IMR-90 (cell line): ENCODE results near the gene SLC9A9. TPM values are rescaled to one million over a fixed set of nuclear protein-coding genes. Genes with fewer than 3 reads are reported as not detected.

Experiments
- ATAC-seq: fragments of 200-7000 bp; cut with Tn5 transposase; 2 replicates; pipeline ENCODE4 v1.9.1; 2020; ENCODE audit warnings: low read depth, mild to moderate bottlenecking, moderate library complexity
- BruUV-seq: library from RNA; stranded (reverse); fragments of 400-500 nt; replicated peaks from 2 replicates; lab custom pipeline; 2021; lab: Mats Ljungman, UMichigan
- CTCF ChIA-PET: fragments of 300-600 bp; formaldehyde crosslinking; extraction: SDS; loops from one replicate; lab custom pipeline; 2021; ENCODE audit warnings: antibody characterized with exemption; lab: Yijun Ruan, JAX
- POLR2A ChIA-PET: fragments of 300-600 bp; sonication (Branson Sonifier 250); formaldehyde crosslinking; loops from one replicate; lab custom pipeline; 2022; ENCODE audit warnings: antibody characterized with exemption; ENCODE audit not compliant: unreplicated experiment; lab: Charles Lee
- DNase-seq: peaks from one replicate; pipeline ENCODE4 v3.0.0; 2013
- H2AFZ ChIP-seq: replicated peaks from 2 replicates; pipeline ENCODE3; 2013; ENCODE audit warnings: low read length, mild to moderate bottlenecking; ENCODE audit not compliant: poor library complexity
- H2AK5ac ChIP-seq: 2 replicates; pipeline ENCODE4 v1.6.1; 2013; ENCODE audit warnings: low read depth, low read length, inconsistent platforms
- H2AK9ac ChIP-seq: replicated peaks from 2 replicates; pipeline ENCODE3; 2013; ENCODE audit warnings: mild to moderate bottlenecking, low read depth, low read length, moderate library complexity; ENCODE audit not compliant: poor library complexity
- H2BK120ac ChIP-seq: 2 replicates; pipeline ENCODE4 v1.6.1; 2013; ENCODE audit warnings: low read depth, low read length, inconsistent platforms
- H2BK15ac ChIP-seq: 3 replicates; pipeline ENCODE4 v1.6.1; 2013; ENCODE audit warnings: low read depth, low read length, inconsistent platforms
- H2BK20ac ChIP-seq: 2 replicates; pipeline ENCODE4 v1.6.1; 2013; ENCODE audit warnings: low read depth, mild to moderate bottlenecking, inconsistent platforms, low read length, moderate library complexity
- H2BK5ac ChIP-seq: 2 replicates; pipeline ENCODE4 v1.6.1; 2013; ENCODE audit warnings: mild to moderate bottlenecking, low read depth, low read length, inconsistent platforms; ENCODE audit not compliant: poor library complexity, severe bottlenecking
- H3K14ac ChIP-seq: replicated peaks from 2 replicates; pipeline ENCODE4 v1.6.1; 2013; ENCODE audit warnings: low read depth, low read length, inconsistent platforms
- H3K18ac ChIP-seq: 2 replicates; pipeline ENCODE4 v1.6.1; 2013; ENCODE audit warnings: low read depth, low read length, control low read depth
- H3K23ac ChIP-seq: 2 replicates; pipeline ENCODE4 v1.6.1; 2013; ENCODE audit warnings: low read depth, low read length, inconsistent platforms
- H3K27ac ChIP-seq: 2 replicates; pipeline ENCODE4 v1.5.1; 2013; ENCODE audit warnings: mild to moderate bottlenecking, control low read depth, low read length; ENCODE audit not compliant: insufficient read depth
- H3K27me3 ChIP-seq: 2 replicates; pipeline ENCODE4 v1.6.1; 2013; ENCODE audit warnings: low read length; ENCODE audit not compliant: control insufficient read depth, insufficient read depth
- H3K36me3 ChIP-seq: 2 replicates; pipeline ENCODE4 v1.6.1; 2013; ENCODE audit warnings: low read length, mixed read lengths; ENCODE audit not compliant: control insufficient read depth, insufficient read depth
- H3K4ac ChIP-seq: 2 replicates; pipeline ENCODE4 v1.6.1; 2013; ENCODE audit warnings: low read depth, low read length, inconsistent platforms
- H3K4me1 ChIP-seq: 2 replicates; pipeline ENCODE4 v1.6.1; 2013; ENCODE audit warnings: low read length, mixed read lengths; ENCODE audit not compliant: control insufficient read depth, insufficient read depth
- H3K4me2 ChIP-seq: 2 replicates; pipeline ENCODE4 v1.6.1; 2013; ENCODE audit warnings: low read depth, mild to moderate bottlenecking, control low read depth, low read length, moderate library complexity
- H3K4me3 ChIP-seq: 2 replicates; pipeline ENCODE4 v1.5.1; 2013; ENCODE audit warnings: low read depth, mild to moderate bottlenecking, control low read depth, low read length, moderate library complexity; ENCODE audit not compliant: insufficient read depth
- H3K56ac ChIP-seq: 2 replicates; pipeline ENCODE4 v1.6.1; 2013; ENCODE audit warnings: low read length, inconsistent platforms; ENCODE audit not compliant: insufficient read depth; ENCODE audit errors: extremely low read depth
- H3K79me1 ChIP-seq, 2 experiments: 2 replicates each; pipeline ENCODE4 v1.6.1; 2013; ENCODE audit warnings: low read length in 2 of 2, inconsistent platforms in 1 of 2, low read depth in 1 of 2
- H3K9ac ChIP-seq: 2 replicates; pipeline ENCODE4 v1.6.1; 2013; ENCODE audit warnings: low read depth, low read length, control low read depth
- H3K9me1 ChIP-seq: 2 replicates; pipeline ENCODE4 v1.6.1; 2013; ENCODE audit warnings: low read length, inconsistent platforms; ENCODE audit not compliant: insufficient read depth
- H3K9me3 ChIP-seq: 2 replicates; pipeline ENCODE4 v1.6.1; 2013; ENCODE audit warnings: low read length; ENCODE audit not compliant: control insufficient read depth, insufficient read depth
- H4K20me1 ChIP-seq: 2 replicates; pipeline ENCODE4 v1.6.1; 2013; ENCODE audit warnings: low read length, inconsistent platforms; ENCODE audit not compliant: insufficient read depth
- H4K5ac ChIP-seq: 2 replicates; pipeline ENCODE4 v1.6.1; 2013; ENCODE audit warnings: mild to moderate bottlenecking, low read depth, low read length, control low read depth
- H4K8ac ChIP-seq, 2 experiments: 2 replicates each; pipeline ENCODE4 v1.6.1; 2013; ENCODE audit warnings: low read depth in 2 of 2, low read length in 2 of 2, control low read depth in 1 of 2, inconsistent platforms in 1 of 2
- H4K91ac ChIP-seq: 2 replicates; pipeline ENCODE4 v1.6.1; 2013; ENCODE audit warnings: low read depth, low read length, inconsistent platforms; ENCODE audit not compliant: insufficient read depth
- BHLHE40 ChIP-seq: fragments of 150-350 bp; IDR thresholded peaks from 2 replicates; pipeline ENCODE4 v1.6.1; 2016; ENCODE audit warnings: mild to moderate bottlenecking, low read depth, low read length
- CTCF ChIP-seq: conservative IDR thresholded peaks from 2 replicates; pipeline ENCODE4 v1.5.1; 2012; ENCODE audit warnings: mild to moderate bottlenecking, low read depth, low read length, improper control_type of control experiment
- ELK1 ChIP-seq: fragments of 150-350 bp; IDR thresholded peaks from 2 replicates; pipeline ENCODE4 v1.6.1; 2016; ENCODE audit warnings: low read depth, mild to moderate bottlenecking, low read length, moderate library complexity, borderline replicate concordance
- FOS ChIP-seq: fragments of 150-350 bp; IDR thresholded peaks from 2 replicates; pipeline ENCODE4 v1.6.1; 2016; ENCODE audit warnings: low read depth, low read length
- MAFK ChIP-seq: IDR thresholded peaks from 2 replicates; pipeline ENCODE4 v1.6.1; 2012; ENCODE audit warnings: low read depth, low read length, improper control_type of control experiment
- MAZ ChIP-seq: IDR thresholded peaks from 2 replicates; pipeline ENCODE4 v1.6.1; 2012; ENCODE audit warnings: low read depth, mild to moderate bottlenecking, low read length, improper control_type of control experiment, moderate library complexity, borderline replicate concordance
- NFE2L2 ChIP-seq: fragments of 150-350 bp; IDR thresholded peaks from 2 replicates; pipeline ENCODE4 v1.6.1; 2016; ENCODE audit warnings: low read depth, mild to moderate bottlenecking, low read length
- POLR2A ChIP-seq: IDR thresholded peaks from 2 replicates; pipeline ENCODE4 v1.6.1; 2012; ENCODE audit warnings: mild to moderate bottlenecking, low read depth, low read length
- RAD21 ChIP-seq: IDR thresholded peaks from 2 replicates; pipeline ENCODE4 v1.6.1; 2012; ENCODE audit warnings: low read length, improper control_type of control experiment
- RFX5 ChIP-seq: IDR thresholded peaks from 2 replicates; pipeline ENCODE4 v1.8.0; 2012; ENCODE audit warnings: low read depth, mild to moderate bottlenecking, low read length, moderate library complexity
- USF2 ChIP-seq: fragments of 150-350 bp; IDR thresholded peaks from 2 replicates; pipeline ENCODE4 v1.6.1; 2017; ENCODE audit warnings: mild to moderate bottlenecking, antibody characterized with exemption, low read length, low read depth
- whole genome bisulfite sequencing, 2 experiments: methylation state at CpG; one replicate each; pipeline versions ENCODE4 v1.1.5 to v1.1.7; 2013; ENCODE audit warnings: missing lambda C conversion rate in 2 of 2; ENCODE audit not compliant: insufficient read length in 1 of 2; ENCODE audit errors: extremely low coverage in 2 of 2; 5-methylcytosine and 5-hydroxymethylcytosine counted together
- dilution Hi-C: fragments of 300-500 bp; cut with HindIII; formaldehyde crosslinking; loops from one replicate; pipeline ENCODE4 v1.14.3; 2018; ENCODE audit warnings: low sequenced_read_pairs; ENCODE audit not compliant: unreplicated experiment
- in situ Hi-C: fragments of 300-500 bp; cut with MboI; formaldehyde crosslinking; loops from 3 replicates; pipeline ENCODE4 v1.14.3; 2019; ENCODE audit warnings: low sequenced_read_pairs, inconsistent platforms, mixed read lengths
- intact Hi-C: fragments of 100-400 bp; cut with micrococcal nuclease; formaldehyde crosslinking; loops from 2 replicates; pipeline ENCODE4 v1.10.0; 2022
- polyA plus RNA-seq, 3 experiments: library from polyadenylated mRNA; depleted of rRNA; stranded (reverse); fragments of >200 nt; gene quantifications; 2 replicates each; pipeline ENCODE4 v1.2.3, GENCODE V29; 2012; ENCODE audit warnings: low replicate concordance in 1 of 3
- total RNA-seq: library from RNA; depleted of rRNA; stranded (reverse); fragments of >200 nt; gene quantifications from 2 replicates; pipeline ENCODE4 v1.2.3, GENCODE V29; 2012

Gene SLC9A9
- total and polyA plus RNA-seq, 2 of the 4 experiments (the other 2 are of a cell fraction) = 1.4 to 2.3 TPM

- ATAC-seq (no peak; the same call in 1 of the 2 replicates), DNase-seq (no peak)
- H3K4me1 ChIP-seq = no peaks in the 10 kb centered on the region; the same call in 1 of the 2 replicates
- no peak overlapping the region for H3K9ac ChIP-seq
- H3K4ac ChIP-seq = no peak overlapping the region
- no peak overlapping the region for H4K91ac ChIP-seq
- H4K20me1 ChIP-seq = no peaks in the 10 kb centered on the region
- TF ChIP-seq NFE2L2 (no peak), MAFK (no peak), ELK1 (no peak), POLR2A (no peak), RAD21 (no peak), USF2 (no peak), MAZ (no peak), FOS (no peak), BHLHE40 (no peak), RFX5 (no peak), CTCF (no peak)
- no peak overlapping the region for H2BK120ac ChIP-seq
- H3K14ac ChIP-seq = no peak overlapping the region
- H2AK5ac ChIP-seq = no peak overlapping the region
- no peak overlapping the region for H3K18ac ChIP-seq
- H3K79me1 ChIP-seq = no peaks in the 10 kb centered on the region
- no peak overlapping the region for H3K23ac ChIP-seq
- H4K8ac ChIP-seq = no peak overlapping the region
- no CpG with 5 or more reads among the region's 3 CpGs for WGBS, 2 experiments
- H3K4me2 ChIP-seq = no peak overlapping the region; the same call in 1 of the 2 replicates
- H3K9me3 ChIP-seq = no peaks in the 10 kb centered on the region
- H2BK15ac ChIP-seq = no peak overlapping the region
- in situ Hi-C loops = no loop called here
- dilution Hi-C loops = no loop called here
- no TSS peak for BruUV-seq
- H2AFZ ChIP-seq = no peak overlapping the region
- H3K27me3 ChIP-seq = no peaks in the 10 kb centered on the region
- no peak overlapping the region for H2BK20ac ChIP-seq
- H3K56ac ChIP-seq = no peak overlapping the region
- intact Hi-C loops = no loop called here
- no peak overlapping the region for H3K4me3 ChIP-seq
- H2AK9ac ChIP-seq = no peak overlapping the region
- POLR2A ChIA-PET = no interaction called here
- H3K36me3 ChIP-seq = no peaks in the 10 kb centered on the region
- no peak overlapping the region for H2BK5ac ChIP-seq
- H3K9me1 ChIP-seq = no peaks in the 10 kb centered on the region
- no peak overlapping the region for H3K27ac ChIP-seq
- H4K5ac ChIP-seq = no peak overlapping the region
- CTCF ChIA-PET = no interaction called here
Observed at GRCh38 chr3:143814443-143814889, 33.8 kb downstream of the SLC9A9 start.
